HG03045 (cell line): ENCODE measurements around the gene ZIC1.

Experiments used
- ATAC-seq: cut with Tn5 transposase; IDR thresholded peaks from one replicate; pipeline ENCODE4 v1.9.1; 2021; ENCODE audit warnings: mild to moderate bottlenecking, moderate library complexity; ENCODE audit not compliant: unreplicated experiment

ZIC1 gene

DNA sequence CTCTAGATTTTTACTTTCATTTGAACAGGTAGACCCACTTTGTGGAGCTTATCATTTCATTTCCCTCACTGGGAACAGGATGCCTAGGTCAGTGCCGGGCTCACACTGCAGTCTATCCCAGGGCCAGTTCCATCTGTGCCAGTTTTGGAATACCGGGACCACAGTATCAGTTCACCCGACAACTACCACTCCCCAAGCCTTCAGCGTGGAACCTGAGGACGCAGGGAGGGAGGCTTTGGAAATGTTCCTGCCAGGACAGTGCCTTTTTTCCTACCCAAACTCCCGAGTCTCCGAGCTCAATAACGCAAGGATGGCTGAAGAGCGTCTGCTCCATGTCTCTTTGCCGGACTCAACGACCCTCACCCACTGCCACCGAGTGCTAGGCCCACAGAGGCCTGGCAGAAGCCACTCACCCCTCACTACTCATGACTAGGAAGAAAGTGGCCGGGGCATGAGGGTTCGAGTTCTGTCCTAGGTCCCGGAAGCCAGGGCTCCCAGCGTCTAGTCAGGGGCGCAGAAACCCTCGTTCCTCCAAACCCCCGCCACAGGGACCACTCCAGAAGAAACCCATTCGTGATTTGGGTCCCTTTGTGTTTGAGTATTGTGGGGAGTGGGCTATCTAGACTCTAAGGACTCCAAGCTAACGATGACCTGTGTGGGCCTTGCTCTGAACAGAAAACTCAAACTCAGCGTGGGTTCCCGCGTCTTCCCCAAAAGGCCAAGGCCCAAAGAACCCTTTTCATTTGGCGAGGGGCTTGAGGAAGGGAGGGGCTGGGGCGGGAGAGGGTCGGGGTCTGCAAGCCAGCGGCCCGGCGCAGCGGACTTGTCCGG, 11.4 kb downstream of the ZIC1 start:
- ATAC-seq: no peak

DNA sequence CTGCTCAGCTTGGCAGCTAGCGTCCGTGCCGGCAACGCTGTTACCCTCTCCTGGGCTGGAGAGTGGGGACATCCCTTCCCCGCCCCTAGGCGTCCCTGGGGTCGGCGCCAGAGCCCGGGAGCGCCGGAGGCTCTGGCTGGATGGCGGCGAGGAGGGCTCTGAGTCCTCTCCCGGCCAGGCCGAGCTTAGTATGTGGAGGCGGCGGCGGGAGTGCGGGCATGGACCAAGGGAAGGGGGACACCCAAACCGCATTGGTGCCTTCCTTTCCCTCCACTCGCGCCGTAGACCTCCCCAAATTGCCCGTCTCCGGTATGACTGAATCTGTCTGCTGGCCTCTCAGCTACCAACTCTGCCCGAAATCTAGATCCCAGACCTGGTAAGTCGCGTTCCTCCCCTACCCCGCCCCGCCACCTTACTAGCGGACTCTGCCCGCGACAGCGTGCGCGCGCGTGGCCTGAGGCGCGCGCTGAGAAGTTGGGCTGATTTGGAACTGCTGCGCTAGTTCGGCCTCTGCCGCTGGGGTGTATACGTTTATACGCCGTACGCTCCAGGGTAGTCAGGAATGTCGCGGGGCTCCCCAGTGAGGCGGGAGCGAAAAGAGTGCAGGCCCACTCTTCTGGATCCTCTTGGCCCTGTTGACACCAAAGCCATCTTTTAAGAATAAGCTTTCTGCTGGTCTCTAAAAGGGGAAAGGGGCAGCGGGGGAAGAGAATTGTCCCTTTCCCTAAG, 12.2 kb downstream of the ZIC1 start:
- no peak for ATAC-seq

- ATAC-seq: no peak
Measured at GRCh38 chr3:147422196-147422595, 13.0 kb downstream of the ZIC1 start.

DNA sequence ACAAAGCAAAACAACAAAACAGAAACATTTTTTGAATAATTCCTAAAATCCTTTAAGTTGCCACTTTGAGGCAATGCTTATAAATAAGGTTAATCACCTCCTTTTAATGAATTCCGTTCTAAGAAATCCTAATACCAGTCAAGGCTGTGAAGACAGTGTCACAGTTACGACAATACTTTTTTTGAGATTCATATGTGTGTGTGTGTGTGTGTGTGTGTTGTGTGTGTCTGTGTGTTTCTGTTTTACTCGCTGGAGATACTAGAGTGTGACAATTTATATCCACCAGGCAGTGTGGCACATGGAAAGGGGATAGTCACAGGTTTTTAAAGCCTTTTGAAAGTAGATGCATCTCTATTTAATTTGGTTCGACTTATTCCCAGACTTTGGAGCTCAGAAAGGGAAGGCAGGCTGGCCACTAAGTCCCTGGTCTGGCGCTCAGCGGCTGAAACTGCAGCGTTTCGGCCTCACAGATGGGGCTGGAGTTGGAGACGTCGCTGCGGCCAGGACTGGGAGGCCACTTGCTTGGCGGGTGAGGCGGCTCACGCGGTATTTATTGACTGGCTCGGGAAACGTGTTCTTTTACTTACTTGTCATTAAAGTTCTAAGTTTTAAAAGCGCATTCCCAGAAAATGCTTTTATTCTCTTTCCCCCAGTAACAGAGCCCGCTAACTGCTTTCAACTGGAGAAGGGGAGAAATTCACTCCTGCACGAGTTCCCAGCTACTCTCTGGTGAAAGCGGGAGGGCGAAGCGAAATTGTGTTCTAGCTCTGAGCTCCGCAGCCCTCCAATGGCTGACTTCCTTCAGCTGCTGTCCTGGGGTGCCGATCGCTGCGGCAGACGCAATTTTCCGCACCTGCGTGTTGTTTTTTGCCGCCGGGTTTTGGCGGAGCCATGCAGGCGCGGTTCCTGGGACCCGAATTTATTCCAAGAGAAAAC, 13.7 kb downstream of the ZIC1 start:
- no peak for ATAC-seq

- ATAC-seq: no peak
Measured at GRCh38 chr3:147423537-147423797, 14.3 kb downstream of the ZIC1 start.

GRCh38 chr3:147423798-147424580, 14.8 kb downstream of the ZIC1 start:
- ATAC-seq: no peak

DNA sequence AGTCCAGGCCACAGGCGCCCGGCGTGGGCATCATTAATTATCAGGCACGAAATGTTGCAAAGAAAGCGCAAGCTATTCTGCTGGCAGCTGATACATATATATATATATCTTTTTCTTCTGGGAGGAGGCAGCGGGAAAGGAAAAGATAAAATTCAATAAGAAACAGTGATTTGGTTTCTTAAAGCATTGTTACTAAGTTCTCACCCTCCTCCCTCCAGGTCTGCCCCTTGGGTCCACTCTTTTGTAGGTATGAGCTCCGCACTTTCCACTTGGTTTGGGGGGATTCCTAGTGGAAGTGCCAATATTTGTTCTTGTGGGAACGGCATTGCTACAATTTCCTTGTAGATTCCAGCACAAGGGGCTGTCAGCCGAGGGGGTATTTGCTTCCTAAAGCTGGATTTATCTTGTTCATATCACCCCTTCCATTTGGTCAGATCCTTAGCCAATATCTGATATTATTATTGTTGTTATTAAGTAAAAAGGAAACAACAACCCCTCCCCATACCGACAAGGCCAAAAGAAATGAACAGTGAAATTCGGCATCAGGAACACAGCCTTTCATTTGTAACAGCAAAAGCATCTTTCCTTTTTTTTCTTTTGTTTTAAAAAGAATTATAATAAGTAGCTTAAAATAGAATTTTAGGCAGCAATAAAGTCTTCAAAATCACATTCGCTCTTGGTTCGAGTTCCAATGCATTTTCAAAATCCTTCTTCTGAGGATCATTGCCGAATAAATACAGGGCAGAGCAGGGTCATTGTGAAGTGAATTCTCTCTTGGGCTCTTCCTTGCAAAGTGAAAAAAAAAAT, 15.6 kb downstream of the ZIC1 start:
- no peak for ATAC-seq

DNA sequence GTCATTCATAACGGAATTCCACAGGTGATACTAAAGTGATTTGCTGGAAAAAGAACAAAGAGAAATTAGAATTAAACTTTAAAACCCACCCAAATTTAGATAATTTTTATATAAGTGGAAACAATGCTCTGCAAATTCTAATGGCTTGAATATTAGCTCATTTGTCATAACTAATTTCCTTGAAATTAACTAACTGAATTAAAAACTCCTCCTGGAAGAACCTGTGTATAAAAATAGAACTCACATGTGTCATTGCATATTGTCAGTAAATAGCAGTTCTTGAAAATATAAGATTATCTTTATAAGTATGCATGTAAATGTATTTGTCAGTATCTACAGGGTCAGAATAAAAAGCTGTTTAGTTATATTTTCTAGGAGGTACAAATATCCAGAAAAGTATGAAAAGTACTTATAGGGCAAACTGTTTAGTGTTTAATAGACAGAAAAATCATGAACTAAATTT, 16.3 kb downstream of the ZIC1 start:
- no peak for ATAC-seq

GRCh38 chr3:147426931-147427330, 17.8 kb downstream of the ZIC1 start:
- no peak for ATAC-seq

GRCh38 chr3:147427746-147428145, 18.6 kb downstream of the ZIC1 start:
- ATAC-seq: no peak

DNA sequence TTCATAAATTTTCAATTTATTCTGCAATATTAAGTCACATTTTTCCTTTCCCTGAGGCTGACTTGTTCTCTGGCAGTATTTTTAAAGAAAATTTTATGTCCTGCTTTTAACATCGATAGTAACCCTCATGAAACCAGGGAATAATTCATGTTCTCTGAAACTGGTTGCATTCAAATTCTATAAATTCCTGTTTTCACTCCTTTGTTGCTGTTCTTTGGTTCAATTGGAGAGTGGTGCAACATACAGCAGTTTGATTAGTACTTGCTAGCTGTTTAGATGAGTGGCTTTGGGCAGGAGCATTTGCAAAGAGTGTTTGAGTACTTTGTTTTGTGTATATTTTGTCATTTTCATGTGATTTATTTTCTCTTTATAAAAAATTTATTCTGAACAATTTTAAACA, 19.2 kb downstream of the ZIC1 start:
- ATAC-seq: no peak

GRCh38 chr3:147428754-147429153, 19.6 kb downstream of the ZIC1 start:
- ATAC-seq: no peak

DNA sequence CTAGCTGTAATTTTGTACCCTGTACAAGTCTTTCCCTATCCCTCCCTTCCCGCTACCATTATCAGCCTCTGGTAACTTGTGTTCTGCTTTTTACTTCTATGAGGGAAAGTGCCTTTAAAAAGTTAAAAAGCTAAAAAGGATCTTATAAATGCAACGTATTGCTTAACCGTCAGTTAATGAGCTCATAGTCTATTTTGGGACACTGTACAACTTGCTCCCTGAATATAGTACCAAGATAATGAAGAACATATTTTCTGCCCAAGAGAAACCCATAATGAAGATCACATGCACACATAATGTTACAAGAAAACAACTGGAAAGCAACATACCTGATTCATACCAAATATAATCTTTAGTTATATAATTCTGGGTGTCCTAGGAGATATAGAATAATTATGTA, 22.6 kb downstream of the ZIC1 start:
- ATAC-seq: no peak

DNA sequence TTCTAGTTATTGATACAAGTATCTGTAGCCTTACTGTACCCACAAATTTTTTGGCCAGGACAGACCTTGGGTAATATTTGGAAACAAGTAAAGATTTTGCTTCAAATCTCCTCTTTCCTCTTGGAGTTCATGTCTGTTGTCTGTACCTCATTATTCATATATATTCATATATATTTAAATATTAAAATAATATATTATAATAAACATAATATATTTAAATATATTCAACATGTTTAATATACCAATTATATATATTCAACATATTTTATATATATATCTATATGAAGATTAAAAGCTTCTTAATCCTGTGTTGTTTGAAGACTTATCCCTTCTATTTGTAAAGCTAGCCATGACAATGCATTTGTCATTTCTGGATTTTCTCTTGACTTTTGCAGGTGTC, 38.1 kb downstream of the ZIC1 start:
- no peak for ATAC-seq

GRCh38 chr3:147449669-147450068, 40.5 kb downstream of the ZIC1 start:
- no peak for ATAC-seq

- no peak for ATAC-seq
Measured at GRCh38 chr3:147458995-147459704, 50.0 kb downstream of the ZIC1 start.

GRCh38 chr3:147462856-147463255, 53.7 kb downstream of the ZIC1 start:
- ATAC-seq: no peak
